ENCODE measurements around the gene MCF2. TPM values are rescaled to one million over a fixed set of nuclear protein-coding genes. Genes with fewer than 3 reads are reported as not detected.

The MCF2 gene
- total RNA-seq, 2 donors from 2014 or later: not detected

DNA sequence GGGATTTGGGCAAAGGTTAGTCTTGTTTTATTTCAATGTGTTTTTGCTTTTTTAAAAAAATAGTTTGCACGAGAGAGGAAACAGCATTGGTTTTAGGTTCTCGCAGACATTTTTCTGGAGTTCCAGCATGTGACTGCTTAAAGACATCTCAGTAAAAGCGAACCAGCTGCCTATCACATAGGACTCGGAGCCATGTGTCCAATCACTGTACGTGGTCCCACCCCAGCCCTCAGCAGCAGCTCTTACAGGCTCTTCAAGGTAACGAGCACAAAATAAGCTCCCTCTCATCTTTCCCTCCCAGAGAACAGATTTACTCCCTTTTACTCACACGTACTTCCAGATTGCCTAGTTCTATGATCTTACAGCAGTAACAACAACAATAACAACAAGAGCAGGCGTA, 68.7 kb downstream of the MCF2 start:
- DNase-seq: no peak
- no peak for ATAC-seq
- intact Hi-C loops (cut with DNase I, micrococcal nuclease): no loop called here

DNA sequence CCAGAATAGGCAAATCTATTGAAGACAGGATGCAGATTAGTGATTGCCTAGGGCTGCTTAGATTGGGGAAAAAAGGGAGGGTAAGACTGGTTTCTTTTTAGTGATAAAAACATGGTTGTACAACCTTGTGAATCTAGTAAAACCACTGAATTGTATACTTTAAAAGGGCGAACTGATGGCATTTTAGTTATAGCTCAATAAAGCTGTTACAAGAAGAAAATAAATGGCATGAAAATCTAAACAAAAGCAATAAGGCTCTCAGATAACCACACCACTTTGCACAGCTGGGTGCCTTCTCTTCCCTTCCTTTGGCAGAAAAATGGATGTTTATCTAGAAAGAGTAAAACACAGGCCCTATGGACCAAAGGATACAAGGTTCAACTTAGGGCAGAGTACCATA, 107.9 kb downstream of the MCF2 start:
- ATAC-seq (no peak), DNase-seq (no peak)
- intact Hi-C loops (cut with DNase I, micrococcal nuclease): no loop called here

DNA sequence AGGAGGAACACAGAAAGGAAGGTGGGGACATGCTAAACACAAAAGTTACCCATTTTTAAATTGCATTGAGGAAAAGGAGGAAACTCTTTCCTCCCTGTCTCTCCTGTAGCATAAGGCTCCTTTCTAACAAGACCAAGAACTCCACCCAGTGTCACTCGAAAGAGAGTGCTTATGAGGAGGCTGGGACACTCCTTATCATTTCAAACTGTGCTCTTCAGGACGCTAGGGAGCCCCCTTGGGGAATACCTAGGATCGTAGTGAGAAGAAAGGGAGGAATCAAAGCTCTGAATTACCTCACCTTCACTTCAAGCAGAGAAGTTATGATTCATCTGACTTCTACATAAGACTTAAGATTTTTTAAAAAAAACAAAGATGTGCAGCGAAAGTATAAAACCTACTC, 111.9 kb downstream of the MCF2 start:
- no peak for DNase-seq
- ATAC-seq: no peak

DNA sequence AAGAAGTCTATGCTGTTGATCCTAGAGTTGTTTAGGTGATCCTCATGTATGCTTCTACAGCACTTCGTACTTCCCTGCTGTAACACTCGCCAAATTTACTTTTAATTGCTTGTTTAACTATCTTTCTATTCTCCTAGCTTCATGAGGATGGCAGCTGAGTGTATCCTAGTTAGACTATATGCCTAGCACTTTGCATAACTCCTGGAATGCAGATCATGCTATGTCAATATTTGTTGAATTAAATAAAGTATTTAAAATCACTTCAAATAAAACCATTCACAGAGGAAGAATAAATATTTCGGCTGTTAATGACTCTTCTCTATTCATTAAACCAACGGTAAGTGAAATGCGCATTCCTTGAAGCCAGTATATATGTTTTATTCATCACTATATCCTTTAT, 122.4 kb downstream of the MCF2 start:
- intact Hi-C loops (cut with DNase I, micrococcal nuclease): no loop called here
- no peak for ATAC-seq
- DNase-seq: no peak

More for the DNA sequence above, 111.9 kb downstream of the MCF2 start:
- intact Hi-C loops (cut with DNase I, micrococcal nuclease): no loop called here

DNA sequence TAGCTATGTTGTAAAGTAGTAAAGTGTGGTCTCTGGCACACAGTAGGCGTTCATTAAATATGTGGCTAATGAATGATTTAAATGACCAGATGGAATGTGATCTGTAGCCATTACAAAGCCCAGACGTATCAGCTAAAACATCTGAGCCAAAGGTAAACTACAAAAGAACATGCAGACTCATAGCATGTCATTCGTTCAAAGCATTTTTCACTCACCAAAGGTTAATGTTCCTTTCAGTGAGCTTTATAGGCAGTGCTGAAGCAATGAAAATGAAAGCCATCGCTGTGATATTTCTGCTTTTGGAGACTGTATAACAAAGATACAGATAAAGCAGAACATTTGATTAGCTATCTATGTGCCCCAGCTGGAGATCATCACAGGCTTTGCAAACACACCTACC, 126.9 kb downstream of the MCF2 start:
- no peak for DNase-seq
- no peak for ATAC-seq
- intact Hi-C loops (cut with DNase I, micrococcal nuclease): no loop called here

DNA sequence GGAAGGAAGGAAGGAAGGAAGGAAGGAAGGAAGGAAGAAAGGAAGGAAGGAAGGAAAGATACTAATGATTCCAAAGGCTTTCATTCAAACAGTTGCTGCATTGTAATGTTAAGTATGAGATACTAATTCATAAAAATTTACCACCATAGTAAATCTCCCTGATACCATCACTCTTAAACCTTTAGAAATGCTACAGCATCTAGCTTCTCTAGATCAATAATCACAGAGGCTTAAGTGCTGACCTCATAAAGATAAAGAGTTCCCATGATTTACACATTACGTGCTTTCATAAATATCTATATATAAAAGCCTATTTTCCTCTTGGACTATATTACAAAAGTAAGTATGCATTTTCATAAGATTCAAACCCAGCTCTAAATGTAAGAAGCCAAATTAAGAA, 141.0 kb downstream of the MCF2 start:
- no peak for ATAC-seq
- intact Hi-C loops (cut with DNase I, micrococcal nuclease): no loop called here
- DNase-seq: no peak

DNA sequence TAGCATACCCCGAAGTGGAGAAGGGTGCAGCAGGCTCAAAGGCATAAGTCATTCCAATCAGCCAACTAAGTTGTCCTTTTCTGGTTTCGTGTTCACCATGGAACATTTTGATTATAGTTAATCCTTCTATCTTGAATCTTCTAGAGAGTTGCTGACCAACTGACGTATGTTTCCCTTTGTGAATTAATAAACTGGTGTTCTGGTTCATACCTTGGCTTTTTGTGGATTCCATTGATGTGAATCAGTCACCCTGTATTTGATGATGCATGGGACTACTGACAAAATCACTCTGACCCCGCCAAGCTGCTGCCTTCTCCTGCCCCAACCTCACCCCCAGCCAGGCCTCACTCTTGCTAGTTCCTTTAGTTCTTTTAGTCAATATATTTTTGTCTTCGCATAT, 144.7 kb downstream of the MCF2 start:
- intact Hi-C loops (cut with DNase I, micrococcal nuclease): no loop called here
- DNase-seq (no peak), ATAC-seq (no peak)

DNA sequence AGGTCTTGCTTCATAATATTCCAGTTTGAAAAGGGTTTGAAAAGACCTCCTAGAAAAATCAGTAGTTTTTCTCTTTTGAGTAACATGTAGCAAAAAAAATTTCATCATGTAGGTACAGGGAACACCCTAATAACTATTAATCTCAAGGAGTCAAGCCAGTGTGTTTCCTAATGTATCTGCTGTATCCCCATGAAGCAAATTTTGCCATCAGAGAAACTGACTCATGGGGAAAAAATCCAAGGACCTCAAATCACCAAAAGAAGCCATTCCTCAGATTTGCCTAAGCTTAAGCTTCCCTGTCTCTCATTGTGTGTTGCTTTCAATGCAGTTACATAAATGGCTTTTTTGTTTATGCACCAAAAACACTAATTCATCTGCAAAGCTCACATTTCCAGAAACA, 147.7 kb downstream of the MCF2 start:
- DNase-seq: no peak
- intact Hi-C loops (cut with DNase I, micrococcal nuclease): no loop called here
- no peak for ATAC-seq

DNA sequence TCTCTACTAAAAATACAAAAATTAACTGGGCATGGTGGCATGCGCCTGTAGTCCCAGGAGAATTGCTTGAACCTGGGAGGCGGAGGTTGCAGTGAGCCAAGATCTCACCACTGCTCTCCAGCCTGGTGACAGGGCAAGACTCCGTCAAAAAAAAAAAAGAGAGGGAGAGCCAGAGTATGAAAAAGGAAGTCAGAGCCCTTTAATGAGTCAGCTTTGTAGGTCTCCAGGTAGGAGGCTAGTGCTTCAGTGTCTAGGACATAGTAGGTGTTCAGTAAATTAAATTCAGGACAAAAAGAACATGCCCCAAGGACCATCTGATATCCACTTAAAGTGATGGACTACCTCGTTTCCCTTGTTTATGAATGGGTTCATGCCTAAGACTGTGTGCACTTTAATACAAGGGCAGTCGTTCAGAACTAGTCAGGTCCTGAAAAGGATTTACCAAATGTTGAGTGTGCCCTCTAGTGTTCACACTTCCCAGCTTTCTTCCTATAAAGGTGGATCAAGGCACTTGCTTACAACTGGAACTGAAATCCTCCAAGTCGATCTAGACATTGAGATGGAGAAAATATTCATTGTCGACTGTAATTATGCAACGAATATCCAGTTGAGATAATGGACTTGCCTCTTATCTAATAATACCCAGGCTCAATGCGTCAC, 148.5 kb downstream of the MCF2 start:
- DNase-seq (no peak), ATAC-seq (peak; percentile 60)
- intact Hi-C loops (cut with DNase I, micrococcal nuclease): no loop called here

DNA sequence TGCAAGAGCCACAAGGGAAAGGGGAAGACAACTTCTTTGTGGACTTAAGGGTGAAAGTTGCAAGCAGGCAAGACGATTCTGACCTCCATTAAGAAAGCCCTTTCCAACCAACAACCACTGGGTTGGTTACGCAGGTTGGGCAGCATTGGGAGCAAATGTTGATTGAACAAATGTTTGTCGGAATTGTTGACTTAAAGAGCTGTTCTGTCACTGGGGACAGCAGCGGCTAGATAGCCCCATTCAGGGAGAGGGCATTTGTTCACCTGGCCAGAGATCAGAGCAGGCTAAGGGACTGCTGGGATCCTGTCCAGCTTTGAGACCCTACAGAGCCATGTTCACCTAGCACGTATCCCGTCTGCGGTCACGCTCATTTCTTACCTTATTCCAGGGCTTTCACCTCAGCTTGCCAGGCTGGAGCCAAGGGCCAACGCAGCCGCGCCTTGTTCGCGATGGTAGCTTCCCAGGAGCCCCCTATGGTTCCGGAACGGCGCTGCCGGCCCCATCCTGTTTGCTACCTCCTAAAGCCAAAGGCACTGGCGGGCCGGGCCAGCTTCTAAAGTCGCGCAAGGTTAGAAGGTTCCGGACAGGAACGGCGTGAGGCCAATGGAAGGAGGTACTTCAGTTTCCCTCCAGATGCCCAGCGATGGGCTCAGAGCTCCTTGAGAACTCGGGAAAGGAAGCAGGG, 152.8 kb downstream of the MCF2 start:
- DNase-seq (no peak), ATAC-seq (no peak)
- intact Hi-C loops (cut with DNase I, micrococcal nuclease): no loop called here

DNA sequence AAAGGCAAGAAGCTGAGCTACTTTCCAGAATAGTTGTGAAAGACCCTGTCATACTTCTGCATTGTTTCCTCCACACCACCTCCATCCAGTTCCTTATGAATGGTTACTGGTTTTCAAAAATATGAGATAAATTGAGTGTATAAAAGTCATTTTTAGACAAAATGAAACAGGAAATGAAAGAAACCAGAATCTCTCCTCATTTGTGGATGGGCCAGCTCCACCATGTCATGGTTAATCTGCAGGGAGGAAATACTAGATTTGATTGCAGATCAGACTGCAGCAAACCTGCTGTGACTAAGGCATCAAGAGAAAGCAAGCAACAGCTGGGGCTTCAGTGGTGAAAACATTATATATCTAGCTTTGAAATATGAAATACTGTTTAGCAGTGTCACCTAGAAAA, 153.6 kb downstream of the MCF2 start:
- intact Hi-C loops (cut with DNase I, micrococcal nuclease): no loop called here
- DNase-seq: no peak
- ATAC-seq: no peak

DNA sequence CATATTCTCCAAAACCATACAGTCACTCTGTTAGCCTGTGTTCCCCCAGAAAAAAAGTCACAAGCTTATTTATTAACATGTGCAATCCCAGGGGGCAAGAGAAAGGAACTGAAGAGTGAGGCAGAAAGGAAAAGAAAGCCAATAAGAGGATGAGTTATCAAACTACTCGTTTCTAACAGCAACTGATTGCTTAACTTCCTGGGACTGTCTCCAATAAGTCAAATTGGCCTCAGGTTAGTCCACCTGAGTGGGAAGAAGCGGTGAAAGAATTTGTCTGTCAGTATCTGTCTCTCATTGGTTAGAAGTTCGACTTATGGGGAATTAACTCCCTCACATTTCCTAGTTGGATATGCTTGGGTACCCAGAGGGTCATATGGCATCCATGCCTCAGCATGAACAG, 163.4 kb downstream of the MCF2 start:
- intact Hi-C loops (cut with DNase I, micrococcal nuclease): no loop called here
- ATAC-seq (no peak), DNase-seq (no peak)

DNA sequence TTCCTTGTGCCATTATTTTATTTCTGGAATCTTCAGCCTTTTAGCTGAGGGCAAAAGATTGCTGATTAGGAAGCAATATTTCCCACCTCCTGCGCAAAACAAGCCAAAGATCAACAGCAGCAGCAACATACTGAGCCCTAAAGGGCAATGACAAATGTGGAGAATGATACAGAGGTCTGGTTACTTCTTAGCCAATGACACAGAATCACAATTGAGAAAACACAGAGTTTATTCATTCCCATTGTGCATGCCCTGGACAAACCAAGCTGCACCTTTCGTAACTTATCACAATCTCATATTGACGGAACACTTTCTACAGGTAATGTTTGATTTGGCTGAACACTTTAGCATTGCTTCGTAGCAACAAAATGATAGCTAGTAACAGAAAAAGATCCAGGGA, 164.0 kb downstream of the MCF2 start:
- no peak for DNase-seq
- intact Hi-C loops (cut with DNase I, micrococcal nuclease): no loop called here
- no peak for ATAC-seq

DNA sequence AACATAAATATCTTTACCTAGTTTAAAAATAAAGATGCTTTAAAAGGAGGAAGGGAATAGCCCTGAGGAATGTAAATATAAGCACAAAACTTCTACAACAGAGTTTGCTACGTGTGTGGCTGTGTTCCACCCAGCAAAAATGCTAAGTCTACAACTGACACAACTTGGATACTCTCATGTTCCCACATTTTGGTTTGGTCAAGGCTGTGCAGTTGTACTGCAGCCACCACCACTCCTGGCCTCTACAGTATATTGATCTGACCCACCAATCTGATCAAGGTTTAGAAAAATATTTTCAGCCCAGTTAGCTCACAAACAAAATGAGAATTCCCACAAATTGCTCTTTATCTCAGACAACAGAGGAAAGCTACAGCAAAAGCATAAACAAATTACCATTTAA, 165.3 kb downstream of the MCF2 start:
- ATAC-seq (no peak), DNase-seq (no peak)
- intact Hi-C loops (cut with DNase I, micrococcal nuclease): no loop called here

DNA sequence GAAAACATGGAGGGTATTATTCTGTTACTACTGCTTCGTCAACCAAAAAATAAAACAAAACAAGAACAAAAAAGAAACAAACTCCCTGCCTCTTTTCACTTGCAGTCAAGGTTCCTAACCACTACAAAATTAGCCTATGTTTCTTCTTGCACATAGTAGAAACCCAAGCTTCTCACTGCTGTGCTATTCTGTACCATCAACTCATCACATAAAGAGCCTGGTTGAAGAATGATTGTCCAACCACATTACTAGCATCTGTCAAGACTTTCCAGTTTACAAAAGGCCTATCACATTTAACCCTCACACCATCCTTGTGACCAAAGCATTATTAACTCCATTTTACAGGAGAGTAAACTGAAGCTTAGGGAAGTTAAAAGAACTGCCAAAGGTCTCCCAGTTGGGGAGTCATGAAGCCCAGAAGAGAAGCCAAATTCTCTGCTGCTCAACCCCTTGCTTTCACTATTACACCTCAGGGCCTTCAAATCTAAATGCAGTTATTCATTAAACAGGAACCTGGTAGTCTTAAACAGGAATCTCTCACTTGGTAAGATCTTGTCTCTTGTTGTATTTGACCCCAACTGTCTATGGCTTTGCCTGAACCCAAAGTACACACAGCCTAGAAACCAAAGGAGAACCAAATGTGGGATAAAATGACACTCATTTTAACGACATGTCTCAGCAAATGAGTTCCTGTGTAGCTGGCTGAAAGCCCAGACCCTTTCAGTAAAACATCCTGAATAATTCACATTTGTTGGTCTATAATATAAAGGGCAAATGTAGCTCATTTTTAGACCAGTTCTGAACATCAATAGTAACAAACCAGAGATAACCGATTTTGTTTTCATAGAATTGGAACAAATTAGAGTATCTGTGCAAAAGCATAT, 168.8 kb downstream of the MCF2 start:
- intact Hi-C loops (cut with DNase I, micrococcal nuclease): no loop called here
- DNase-seq (no peak), ATAC-seq (no peak)

DNA sequence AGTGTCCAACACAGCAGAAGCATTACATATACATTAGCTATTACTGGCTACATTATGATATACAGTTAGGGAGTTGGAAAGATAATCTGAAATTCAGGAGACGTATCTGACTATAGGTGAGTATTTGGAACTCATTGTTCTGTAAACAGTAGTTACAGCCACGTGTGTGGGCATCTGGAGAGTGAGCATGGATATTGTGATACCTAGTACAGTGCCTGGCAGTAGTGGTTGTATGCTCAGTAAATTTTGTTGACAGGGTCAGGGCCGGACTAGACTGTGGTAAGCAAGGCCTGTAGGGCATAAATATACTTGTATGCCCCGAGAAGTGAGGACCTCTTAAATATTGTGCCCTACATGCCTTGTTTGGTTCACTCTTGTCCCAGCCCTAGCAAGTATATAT, 174.5 kb downstream of the MCF2 start:
- intact Hi-C loops (cut with DNase I, micrococcal nuclease): no loop called here
- ATAC-seq: no peak
- no peak for DNase-seq

DNA sequence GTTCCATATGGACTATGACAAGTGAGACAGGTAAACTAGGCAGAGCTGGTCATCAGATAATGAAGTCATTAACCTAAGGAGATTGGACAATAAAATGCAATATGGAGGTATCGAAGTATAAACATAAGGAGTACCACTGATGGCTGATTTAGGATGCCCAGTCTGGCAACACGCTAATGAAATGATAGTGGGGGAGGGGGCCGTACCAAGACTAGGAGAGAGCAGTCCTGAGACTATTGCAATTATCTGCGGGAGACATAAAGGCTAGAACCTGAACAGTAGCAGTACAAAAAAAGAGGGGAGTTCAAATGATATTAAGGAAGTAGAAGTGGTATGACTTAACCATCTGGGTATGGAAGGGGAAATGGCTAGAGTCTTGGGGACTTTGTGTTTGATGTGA, 175.1 kb downstream of the MCF2 start:
- no peak for DNase-seq
- intact Hi-C loops (cut with DNase I, micrococcal nuclease): no loop called here
- ATAC-seq: no peak

Data from left colon (tissue), 2 donors.